ENCODE results near the gene REPIN1. TPM values are rescaled to one million over a fixed set of nuclear protein-coding genes. Genes with fewer than 3 reads are reported as not detected.
"Not testable (repeated sequence)": the region's sequence is repeated elsewhere in the genome, so short reads cannot be mapped to it uniquely, and the experiment has no call there.

Gene REPIN1
- total RNA-seq, 1 donor from 2014 or later = 49.4 TPM

DNA sequence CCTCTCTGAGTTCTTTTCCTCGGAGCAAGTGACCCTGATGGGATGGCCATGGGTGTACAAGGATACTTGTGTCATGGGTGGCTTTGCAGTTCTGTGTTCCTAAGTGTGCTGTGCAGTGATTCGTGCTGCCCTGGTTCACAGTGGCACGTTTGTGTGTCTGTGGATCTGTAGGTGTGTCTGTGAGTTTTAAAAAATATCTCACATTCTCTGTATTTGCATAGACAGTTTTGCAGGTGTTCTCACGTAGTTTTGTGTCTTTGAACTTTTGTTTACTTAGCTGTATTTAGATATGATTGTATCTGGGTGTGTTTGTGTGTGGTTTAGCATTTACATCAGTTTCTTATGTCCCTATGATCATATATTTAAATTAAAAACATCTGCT, 14.2 kb downstream of the REPIN1 start:
- H3K27ac ChIP-seq = no peak overlapping the region
- TF ChIP-seq POLR2AphosphoS5 (IDR thresholded peaks at IDR 0.05; ENCODE audit: insufficient read depth in 1 of 2, low read depth in 1 of 2) (no peak), POLR2A (IDR thresholded peaks at IDR 0.05) (no peak)
- TF ChIP-seq, protein P1, sequence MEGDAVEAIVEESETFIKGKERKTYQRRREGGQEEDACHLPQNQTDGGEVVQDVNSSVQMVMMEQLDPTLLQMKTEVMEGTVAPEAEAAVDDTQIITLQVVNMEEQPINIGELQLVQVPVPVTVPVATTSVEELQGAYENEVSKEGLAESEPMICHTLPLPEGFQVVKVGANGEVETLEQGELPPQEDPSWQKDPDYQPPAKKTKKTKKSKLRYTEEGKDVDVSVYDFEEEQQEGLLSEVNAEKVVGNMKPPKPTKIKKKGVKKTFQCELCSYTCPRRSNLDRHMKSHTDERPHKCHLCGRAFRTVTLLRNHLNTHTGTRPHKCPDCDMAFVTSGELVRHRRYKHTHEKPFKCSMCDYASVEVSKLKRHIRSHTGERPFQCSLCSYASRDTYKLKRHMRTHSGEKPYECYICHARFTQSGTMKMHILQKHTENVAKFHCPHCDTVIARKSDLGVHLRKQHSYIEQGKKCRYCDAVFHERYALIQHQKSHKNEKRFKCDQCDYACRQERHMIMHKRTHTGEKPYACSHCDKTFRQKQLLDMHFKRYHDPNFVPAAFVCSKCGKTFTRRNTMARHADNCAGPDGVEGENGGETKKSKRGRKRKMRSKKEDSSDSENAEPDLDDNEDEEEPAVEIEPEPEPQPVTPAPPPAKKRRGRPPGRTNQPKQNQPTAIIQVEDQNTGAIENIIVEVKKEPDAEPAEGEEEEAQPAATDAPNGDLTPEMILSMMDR (IDR thresholded peaks at IDR 0.05) = no peak
- no peaks in the 10 kb centered on the region for H3K9me3 ChIP-seq
- intact Hi-C loops (cut with DNase I) = no loop called here
- no peaks in the 10 kb centered on the region for H3K36me3 ChIP-seq
- no peak for DNase-seq (ENCODE audit: extremely low spot score in 2 of 2)
- H3K4me1 ChIP-seq = peaks cover 37% of the 10 kb centered on the region
- H3K4me3 ChIP-seq = no peak overlapping the region
- H3K27me3 ChIP-seq = no peaks in the 10 kb centered on the region

DNA sequence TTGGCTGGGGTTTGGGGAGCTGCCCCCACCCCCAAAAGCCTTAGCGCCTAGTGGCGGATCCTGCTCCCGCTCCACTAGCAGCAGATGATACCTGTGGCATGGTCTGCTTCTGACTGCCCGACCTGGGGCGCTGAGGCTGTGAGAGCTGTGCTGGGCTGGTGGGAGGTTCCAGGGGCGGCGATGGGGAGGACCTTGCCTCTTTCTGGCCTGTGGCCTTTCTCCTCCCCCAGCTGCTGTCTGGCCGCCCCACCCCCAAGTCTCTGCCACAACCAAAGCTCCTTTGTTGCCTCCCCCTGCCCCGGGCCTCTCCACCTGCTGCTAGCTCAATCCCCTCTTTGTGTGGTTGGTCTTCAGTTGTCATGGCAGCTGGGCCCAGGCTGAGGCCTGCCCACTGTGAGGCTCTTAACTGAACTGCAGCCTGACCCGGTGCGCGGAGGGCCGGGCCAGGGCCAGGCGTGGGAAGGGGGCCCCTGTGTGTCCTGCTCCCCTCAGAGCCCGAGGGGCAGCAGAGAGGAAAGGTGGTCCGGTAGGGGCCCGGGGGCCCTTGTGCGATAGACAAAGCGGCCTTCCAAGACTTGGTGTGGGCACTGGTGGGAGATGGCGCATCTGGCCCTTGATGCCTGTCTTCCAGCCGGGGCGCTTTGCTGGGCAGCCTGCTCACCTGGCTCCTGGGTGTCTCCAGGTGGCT, 15.2 kb downstream of the REPIN1 start:
- Histone ChIP-seq H3K4me1 (peaks cover 37% of the 10 kb centered on the region), H3K4me3 (no peak overlapping the region), H3K27me3 (no peaks in the 10 kb centered on the region), H3K36me3 (no peaks in the 10 kb centered on the region), H3K9me3 (no peaks in the 10 kb centered on the region), H3K27ac (no peak overlapping the region)
- intact Hi-C loops (cut with DNase I) = no loop called here
- DNase-seq (ENCODE audit: extremely low spot score in 2 of 2) = no peak
- TF ChIP-seq, protein P1 (IDR thresholded peaks at IDR 0.05) = no peak
- TF ChIP-seq POLR2A (IDR thresholded peaks at IDR 0.05) (no peak), POLR2AphosphoS5 (IDR thresholded peaks at IDR 0.05; ENCODE audit: insufficient read depth in 1 of 2, low read depth in 1 of 2) (no peak)

DNA sequence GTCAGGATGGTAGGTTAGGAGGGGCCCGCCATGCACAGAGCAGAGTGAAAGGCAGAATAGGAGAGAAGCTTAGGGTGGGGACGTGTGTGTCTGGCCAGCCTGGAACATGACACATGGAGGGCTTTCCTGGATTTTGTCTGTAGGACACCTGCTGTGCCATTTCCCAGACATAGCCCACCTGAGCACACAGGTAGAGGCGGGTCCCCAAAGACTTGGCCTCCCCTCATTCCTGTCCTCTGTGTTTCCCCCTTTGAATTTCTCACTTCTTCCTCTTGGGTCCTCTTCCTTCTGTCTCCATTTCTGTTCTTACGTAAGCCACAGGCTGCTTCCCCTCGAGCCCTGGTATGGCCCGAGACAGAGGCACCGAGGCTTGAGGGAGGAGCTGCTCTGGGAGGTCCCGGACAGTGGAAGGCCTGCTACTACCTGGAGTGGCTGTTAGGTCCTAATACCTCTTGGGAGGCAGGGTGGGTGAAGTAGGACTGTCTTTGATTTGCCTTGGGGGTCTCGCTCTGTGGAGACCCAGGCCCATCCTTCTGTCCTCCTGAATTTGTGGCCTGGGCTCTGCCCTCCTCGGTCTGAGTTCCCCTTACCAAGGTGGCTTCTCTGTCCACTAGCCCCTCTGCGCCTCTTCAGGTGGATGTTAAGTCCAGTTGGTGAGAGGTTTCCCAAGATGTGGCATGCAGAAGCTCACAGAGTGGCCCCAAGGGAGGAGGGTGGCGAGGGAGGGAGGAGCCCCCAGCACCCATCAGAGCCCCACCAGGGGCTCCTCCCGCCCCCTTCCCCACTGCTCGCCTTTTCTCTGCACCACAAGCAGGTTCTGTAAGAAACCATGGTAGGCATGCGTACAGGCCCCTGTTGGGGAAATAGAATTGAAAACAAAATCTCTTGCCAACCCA, 16.0 kb downstream of the REPIN1 start:
- Histone ChIP-seq H3K27me3 (no peaks in the 10 kb centered on the region), H3K4me1 (peaks cover 36% of the 10 kb centered on the region), H3K27ac (no peak overlapping the region), H3K4me3 (no peak overlapping the region), H3K36me3 (no peaks in the 10 kb centered on the region), H3K9me3 (no peaks in the 10 kb centered on the region)
- intact Hi-C loops (cut with DNase I) = no loop called here
- no peak for DNase-seq (ENCODE audit: extremely low spot score in 2 of 2)
- no peak for TF ChIP-seq POLR2AphosphoS5 (IDR thresholded peaks at IDR 0.05; ENCODE audit: insufficient read depth in 1 of 2, low read depth in 1 of 2)
- TF ChIP-seq POLR2A (IDR thresholded peaks at IDR 0.05) = no peak
- TF ChIP-seq, protein P1 (IDR thresholded peaks at IDR 0.05) = no peak

DNA sequence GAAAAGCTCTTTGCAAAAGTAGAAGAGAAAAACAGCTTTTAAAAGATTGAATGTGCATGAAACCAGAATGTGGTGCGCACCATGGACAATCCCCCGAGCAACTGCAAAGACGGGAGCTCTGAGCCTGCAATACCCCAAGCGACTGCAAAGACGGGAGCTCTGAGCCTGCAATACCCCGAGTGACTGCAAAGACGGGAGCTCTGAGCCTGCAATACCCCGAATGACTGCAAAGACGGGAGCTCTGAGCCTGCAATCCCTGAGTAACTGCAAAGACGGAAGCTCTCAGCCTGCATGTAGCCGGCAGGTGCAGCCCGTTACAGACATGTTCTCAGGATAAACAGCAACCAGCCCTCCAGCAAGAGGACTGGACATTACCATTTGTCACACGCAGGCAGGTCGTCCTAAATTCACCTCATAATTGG, 16.7 kb downstream of the REPIN1 start:
- Histone ChIP-seq H3K36me3 (no peaks in the 10 kb centered on the region), H3K27ac (no peak overlapping the region), H3K27me3 (no peaks in the 10 kb centered on the region), H3K9me3 (no peaks in the 10 kb centered on the region), H3K4me1 (peaks cover 29% of the 10 kb centered on the region), H3K4me3 (no peak overlapping the region)
- TF ChIP-seq POLR2A (IDR thresholded peaks at IDR 0.05) (no peak), POLR2AphosphoS5 (IDR thresholded peaks at IDR 0.05; ENCODE audit: insufficient read depth in 1 of 2, low read depth in 1 of 2) (no peak)
- TF ChIP-seq, protein P1 (IDR thresholded peaks at IDR 0.05) = no peak
- DNase-seq (ENCODE audit: extremely low spot score in 2 of 2) = no peak
- intact Hi-C loops (cut with DNase I) = no loop called here

DNA sequence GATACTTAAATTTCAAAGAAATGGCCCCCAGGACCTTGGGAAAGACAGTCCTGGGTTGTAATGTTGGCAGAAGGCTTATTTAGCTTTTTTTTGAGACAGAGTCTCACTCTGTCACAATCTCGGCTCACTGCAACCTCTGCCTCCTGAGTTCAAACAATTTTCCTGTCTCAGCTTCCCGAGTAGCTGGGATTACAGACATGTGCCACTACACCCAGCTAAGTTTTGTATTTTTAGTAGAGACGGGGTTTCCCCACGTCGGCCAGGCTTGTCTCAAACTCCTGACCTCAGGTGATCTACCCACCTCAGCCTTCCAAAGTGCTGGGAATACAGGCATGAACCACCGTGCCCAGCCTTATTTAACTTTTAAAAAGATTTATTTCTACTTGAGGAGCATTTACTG, 17.3 kb downstream of the REPIN1 start:
- H3K4me3 ChIP-seq; H3K27ac ChIP-seq; intact Hi-C loops (cut with DNase I); H3K36me3 ChIP-seq; H3K9me3 ChIP-seq; H3K27me3 ChIP-seq; DNase-seq (ENCODE audit: extremely low spot score in 2 of 2): not testable (repeated sequence)
- peaks cover 23% of the 10 kb centered on the region for H3K4me1 ChIP-seq
